HCT116 (cell line): ENCODE results near the gene SUGCT.

Experiments
- EZH2 ChIP-seq: fragments of 200-600 bp; sonication (generic); IDR thresholded peaks from 2 replicates; pipeline ENCODE4 v1.6.1; 2017; ENCODE audit warnings: antibody characterized with exemption, mixed run types
- JUND ChIP-seq: IDR thresholded peaks from 2 replicates; pipeline ENCODE4 v1.6.1; 2012
- POLR2A ChIP-seq: IDR thresholded peaks from 2 replicates; pipeline ENCODE4 v1.7.0; 2011; ENCODE audit warnings: borderline replicate concordance; ENCODE audit not compliant: insufficient read depth, insufficient read length; ENCODE audit errors: extremely low read depth
- POLR2AphosphoS5 ChIP-seq: IDR thresholded peaks from 2 replicates; pipeline ENCODE4 v1.6.1; 2011; ENCODE audit warnings: mild to moderate bottlenecking, low read depth, low read length, moderate library complexity
- TF ChIP-seq, protein P1 (sequence below), 3 experiments: fragments of 200-600 bp in 1 of 3; sonication (generic) in 1 of 3; IDR thresholded peaks in 2 of 3; conservative IDR thresholded peaks in 1 of 3; 2 replicates each; pipeline ENCODE4 v1.5.1; 2012 to 2017; ENCODE audit warnings: low read depth in 2 of 3, low read length in 2 of 3, antibody characterized with exemption in 1 of 3, borderline replicate concordance in 1 of 3, control low read depth in 1 of 3, mild to moderate bottlenecking in 1 of 3, mixed read lengths in 1 of 3, mixed run types in 1 of 3, moderate library complexity in 1 of 3; ENCODE audit not compliant: insufficient read depth in 1 of 3
- TF ChIP-seq, protein P2 (sequence below): IDR thresholded peaks from 2 replicates; pipeline ENCODE4 v1.6.1; 2012; ENCODE audit warnings: low read depth

DNA sequence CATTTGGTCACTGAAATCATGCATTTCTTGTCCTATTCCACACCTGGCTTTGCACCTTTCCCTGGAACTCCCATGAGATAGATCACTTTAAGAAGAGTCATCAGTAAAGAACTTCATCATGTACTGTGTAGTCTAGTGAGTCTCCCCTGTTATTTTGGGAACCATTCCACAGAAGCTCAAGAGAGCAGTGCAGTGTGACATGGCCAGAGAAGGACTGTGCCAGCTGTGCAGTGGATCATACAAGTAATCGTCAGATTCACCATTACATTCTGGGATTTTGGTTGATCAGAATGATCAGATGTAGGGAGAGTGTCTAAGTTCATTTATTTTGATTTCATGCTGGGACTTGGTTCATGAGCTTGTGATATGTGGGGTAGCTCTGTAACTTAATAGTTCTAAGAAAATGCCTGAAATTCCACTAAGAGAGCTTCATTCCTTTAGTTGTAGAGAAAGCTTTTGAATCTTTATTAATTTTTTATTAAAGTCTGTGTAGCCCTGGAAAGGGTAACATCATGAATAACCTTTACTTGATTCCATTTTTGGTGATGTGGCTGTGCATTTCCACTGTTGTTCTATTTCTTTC is 166.8 kb downstream of the SUGCT start:
- TF ChIP-seq, protein P1, sequence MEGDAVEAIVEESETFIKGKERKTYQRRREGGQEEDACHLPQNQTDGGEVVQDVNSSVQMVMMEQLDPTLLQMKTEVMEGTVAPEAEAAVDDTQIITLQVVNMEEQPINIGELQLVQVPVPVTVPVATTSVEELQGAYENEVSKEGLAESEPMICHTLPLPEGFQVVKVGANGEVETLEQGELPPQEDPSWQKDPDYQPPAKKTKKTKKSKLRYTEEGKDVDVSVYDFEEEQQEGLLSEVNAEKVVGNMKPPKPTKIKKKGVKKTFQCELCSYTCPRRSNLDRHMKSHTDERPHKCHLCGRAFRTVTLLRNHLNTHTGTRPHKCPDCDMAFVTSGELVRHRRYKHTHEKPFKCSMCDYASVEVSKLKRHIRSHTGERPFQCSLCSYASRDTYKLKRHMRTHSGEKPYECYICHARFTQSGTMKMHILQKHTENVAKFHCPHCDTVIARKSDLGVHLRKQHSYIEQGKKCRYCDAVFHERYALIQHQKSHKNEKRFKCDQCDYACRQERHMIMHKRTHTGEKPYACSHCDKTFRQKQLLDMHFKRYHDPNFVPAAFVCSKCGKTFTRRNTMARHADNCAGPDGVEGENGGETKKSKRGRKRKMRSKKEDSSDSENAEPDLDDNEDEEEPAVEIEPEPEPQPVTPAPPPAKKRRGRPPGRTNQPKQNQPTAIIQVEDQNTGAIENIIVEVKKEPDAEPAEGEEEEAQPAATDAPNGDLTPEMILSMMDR (IDR thresholded peaks at IDR 0.05 in 2 of 3, conservative IDR thresholded peaks at IDR 0.05 in 1 of 3; ENCODE audit: borderline replicate concordance in 1 of 3, insufficient read depth in 1 of 3, low read depth in 2 of 3, low read length in 2 of 3) = no peak
- TF ChIP-seq EZH2 = no peak
- TF ChIP-seq POLR2A = no peak
- no peak for TF ChIP-seq POLR2AphosphoS5
- TF ChIP-seq JUND = no peak
- TF ChIP-seq, protein P2, sequence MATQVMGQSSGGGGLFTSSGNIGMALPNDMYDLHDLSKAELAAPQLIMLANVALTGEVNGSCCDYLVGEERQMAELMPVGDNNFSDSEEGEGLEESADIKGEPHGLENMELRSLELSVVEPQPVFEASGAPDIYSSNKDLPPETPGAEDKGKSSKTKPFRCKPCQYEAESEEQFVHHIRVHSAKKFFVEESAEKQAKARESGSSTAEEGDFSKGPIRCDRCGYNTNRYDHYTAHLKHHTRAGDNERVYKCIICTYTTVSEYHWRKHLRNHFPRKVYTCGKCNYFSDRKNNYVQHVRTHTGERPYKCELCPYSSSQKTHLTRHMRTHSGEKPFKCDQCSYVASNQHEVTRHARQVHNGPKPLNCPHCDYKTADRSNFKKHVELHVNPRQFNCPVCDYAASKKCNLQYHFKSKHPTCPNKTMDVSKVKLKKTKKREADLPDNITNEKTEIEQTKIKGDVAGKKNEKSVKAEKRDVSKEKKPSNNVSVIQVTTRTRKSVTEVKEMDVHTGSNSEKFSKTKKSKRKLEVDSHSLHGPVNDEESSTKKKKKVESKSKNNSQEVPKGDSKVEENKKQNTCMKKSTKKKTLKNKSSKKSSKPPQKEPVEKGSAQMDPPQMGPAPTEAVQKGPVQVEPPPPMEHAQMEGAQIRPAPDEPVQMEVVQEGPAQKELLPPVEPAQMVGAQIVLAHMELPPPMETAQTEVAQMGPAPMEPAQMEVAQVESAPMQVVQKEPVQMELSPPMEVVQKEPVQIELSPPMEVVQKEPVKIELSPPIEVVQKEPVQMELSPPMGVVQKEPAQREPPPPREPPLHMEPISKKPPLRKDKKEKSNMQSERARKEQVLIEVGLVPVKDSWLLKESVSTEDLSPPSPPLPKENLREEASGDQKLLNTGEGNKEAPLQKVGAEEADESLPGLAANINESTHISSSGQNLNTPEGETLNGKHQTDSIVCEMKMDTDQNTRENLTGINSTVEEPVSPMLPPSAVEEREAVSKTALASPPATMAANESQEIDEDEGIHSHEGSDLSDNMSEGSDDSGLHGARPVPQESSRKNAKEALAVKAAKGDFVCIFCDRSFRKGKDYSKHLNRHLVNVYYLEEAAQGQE = no peak
